H9 (cell line): ENCODE measurements around the gene STX16. TPM values are rescaled to one million over a fixed set of nuclear protein-coding genes. Genes with fewer than 3 reads are reported as not detected.

Experiments used
- DNase-seq: peaks from one replicate; pipeline ENCODE4 v3.0.0-alpha.2; 2017
- H2AFZ ChIP-seq: one replicate; pipeline ENCODE4 v1.6.1; 2013; ENCODE audit warnings: mild to moderate bottlenecking, low read length, control low read depth, moderate library complexity
- H2AK5ac ChIP-seq: 2 replicates; pipeline ENCODE4 v1.6.1; 2013; ENCODE audit warnings: low read length, control low read depth, mixed read lengths; ENCODE audit not compliant: insufficient read length
- H2BK120ac ChIP-seq: one replicate; pipeline ENCODE4 v1.6.1; 2013; ENCODE audit warnings: low read depth, mild to moderate bottlenecking, low read length, control low read depth, inconsistent platforms; ENCODE audit not compliant: poor library complexity, severe bottlenecking
- H2BK12ac ChIP-seq: 2 replicates; pipeline ENCODE4 v1.6.1; 2013; ENCODE audit warnings: low read length, control low read depth, mixed read lengths, low read depth; ENCODE audit not compliant: insufficient read length
- H2BK15ac ChIP-seq: 2 replicates; pipeline ENCODE4 v1.6.1; 2013; ENCODE audit warnings: low read depth, low read length, control low read depth
- H2BK20ac ChIP-seq: one replicate; pipeline ENCODE4 v1.6.1; 2013; ENCODE audit warnings: low read depth, mild to moderate bottlenecking, low read length, control low read depth, inconsistent platforms; ENCODE audit not compliant: poor library complexity, severe bottlenecking
- H2BK5ac ChIP-seq: 2 replicates; pipeline ENCODE4 v1.6.1; 2013; ENCODE audit warnings: low read length, control low read depth, mixed read lengths; ENCODE audit not compliant: insufficient read length
- H3K14ac ChIP-seq: 2 replicates; pipeline ENCODE4 v1.6.1; 2013; ENCODE audit warnings: low read length, control low read depth; ENCODE audit not compliant: insufficient read depth
- H3K18ac ChIP-seq: 2 replicates; pipeline ENCODE4 v1.6.1; 2013; ENCODE audit warnings: low read depth, mild to moderate bottlenecking, mixed read lengths, low read length, control low read depth; ENCODE audit not compliant: insufficient read length
- H3K23ac ChIP-seq: 2 replicates; pipeline ENCODE4 v1.6.1; 2013; ENCODE audit warnings: low read length, control low read depth, mixed read lengths, low read depth; ENCODE audit not compliant: insufficient read length
- H3K23me2 ChIP-seq: 2 replicates; pipeline ENCODE4 v1.6.1; 2013; ENCODE audit warnings: low read depth, mild to moderate bottlenecking, mixed read lengths, low read length, control low read depth; ENCODE audit not compliant: insufficient read length, poor library complexity, severe bottlenecking
- H3K27ac ChIP-seq: 2 replicates; pipeline ENCODE4 v1.5.1; 2013; ENCODE audit warnings: low read length, control low read depth, mixed read lengths, low read depth; ENCODE audit not compliant: insufficient read length
- H3K27me3 ChIP-seq: 2 replicates; pipeline ENCODE4 v1.6.1; 2013; ENCODE audit warnings: low read length, control low read depth, inconsistent platforms; ENCODE audit not compliant: insufficient read depth
- H3K4ac ChIP-seq: 2 replicates; pipeline ENCODE4 v1.6.1; 2013; ENCODE audit warnings: low read depth, mild to moderate bottlenecking, control low read depth, inconsistent platforms, low read length, moderate library complexity
- H3K4me1 ChIP-seq: 2 replicates; pipeline ENCODE4 v1.6.1; 2013; ENCODE audit warnings: low read length, control low read depth, inconsistent platforms; ENCODE audit not compliant: insufficient read depth
- H3K4me2 ChIP-seq: 2 replicates; pipeline ENCODE4 v1.6.1; 2013; ENCODE audit warnings: low read length, control low read depth, mixed read lengths; ENCODE audit not compliant: insufficient read length, insufficient read depth
- H3K56ac ChIP-seq: 2 replicates; pipeline ENCODE4 v1.6.1; 2013; ENCODE audit warnings: low read depth, mild to moderate bottlenecking, mixed read lengths, low read length, control low read depth; ENCODE audit not compliant: insufficient read length
- H3K79me1 ChIP-seq: 2 replicates; pipeline ENCODE4 v1.6.1; 2013; ENCODE audit warnings: low read depth, mild to moderate bottlenecking, moderate library complexity, low read length, control low read depth, inconsistent platforms; ENCODE audit not compliant: insufficient read depth, poor library complexity, severe bottlenecking
- H3K79me2 ChIP-seq: 2 replicates; pipeline ENCODE4 v1.6.1; 2013; ENCODE audit warnings: low read length, control low read depth, inconsistent platforms; ENCODE audit not compliant: insufficient read depth
- H3K9ac ChIP-seq: 2 replicates; pipeline ENCODE4 v1.6.1; 2013; ENCODE audit warnings: low read length, control low read depth, mixed read lengths; ENCODE audit not compliant: insufficient read length; ENCODE audit errors: extremely low read depth
- H3K9me3 ChIP-seq: one replicate; pipeline ENCODE4 v1.6.1; 2013; ENCODE audit warnings: low read depth, low read length, inconsistent platforms; ENCODE audit not compliant: control insufficient read depth
- H3T11ph ChIP-seq: one replicate; pipeline ENCODE4 v1.6.1; 2013; ENCODE audit warnings: mild to moderate bottlenecking, low read length, control low read depth, inconsistent platforms
- H4K20me1 ChIP-seq: one replicate; pipeline ENCODE4 v1.6.1; 2013; ENCODE audit not compliant: control insufficient read depth, insufficient read length, insufficient read depth
- H4K5ac ChIP-seq: 2 replicates; pipeline ENCODE4 v1.6.1; 2013; ENCODE audit warnings: low read depth, mild to moderate bottlenecking, mixed read lengths, low read length, control low read depth; ENCODE audit not compliant: insufficient read length
- H4K8ac ChIP-seq: replicated peaks from 2 replicates; pipeline ENCODE4 v1.6.1; 2013; ENCODE audit warnings: low read length, control low read depth, mixed read lengths, low read depth; ENCODE audit not compliant: insufficient read length
- H4K91ac ChIP-seq: 2 replicates; pipeline ENCODE4 v1.6.1; 2013; ENCODE audit warnings: low read depth, mild to moderate bottlenecking, moderate library complexity, mixed read lengths, low read length, control low read depth; ENCODE audit not compliant: insufficient read length
- H3K27ac Mint-ChIP-seq, 3 experiments: 2 replicates in 2 of 3; 3 replicates in 1 of 3; pipeline ENCODE4 v1.8.0; 2020 to 2021; ENCODE audit warnings: mixed read lengths in 3 of 3, mild to moderate bottlenecking in 1 of 3, moderate library complexity in 1 of 3
- H3K27me3 Mint-ChIP-seq: 2 replicates; pipeline ENCODE4 v1.8.0; 2021; ENCODE audit warnings: low read depth, mild to moderate bottlenecking, moderate library complexity, mixed read lengths
- H3K36me3 Mint-ChIP-seq, 3 experiments: 2 replicates in 2 of 3; 3 replicates in 1 of 3; pipeline ENCODE4 v1.8.0; 2020 to 2021; ENCODE audit warnings: low read depth in 3 of 3, mixed read lengths in 3 of 3; ENCODE audit not compliant: insufficient read depth in 1 of 3
- H3K4me1 Mint-ChIP-seq, 2 experiments: 2 replicates each; pipeline ENCODE4 v1.8.0; 2020; ENCODE audit warnings: mixed read lengths in 2 of 2
- H3K4me3 Mint-ChIP-seq, 2 experiments: 2 replicates in 1 of 2; 3 replicates in 1 of 2; pipeline ENCODE4 v1.8.0; 2020 to 2021; ENCODE audit warnings: mild to moderate bottlenecking in 2 of 2, mixed read lengths in 2 of 2, moderate library complexity in 1 of 2
- H3K9me3 Mint-ChIP-seq, 2 experiments: 2 replicates in 1 of 2; 3 replicates in 1 of 2; pipeline ENCODE4 v1.8.0; 2020; ENCODE audit warnings: mild to moderate bottlenecking in 2 of 2, mixed read lengths in 2 of 2, moderate library complexity in 1 of 2
- WGBS: extraction: QIAGEN DNeasy Blood & Tissue Kit; methylation state at CpG from one replicate; pipeline ENCODE4 v1.1.7; 2013; ENCODE audit warnings: missing lambda C conversion rate, low lambda C conversion rate, mixed read lengths; ENCODE audit not compliant: insufficient read length; ENCODE audit errors: extremely low coverage; 5-methylcytosine and 5-hydroxymethylcytosine counted together
- long read RNA-seq: library from polyadenylated mRNA; unstranded; transcript quantifications from one replicate; pipeline ENCODE4 v2.0.0, GENCODE V29; 2020
- total RNA-seq: library from RNA; stranded (reverse); gene quantifications from 2 replicates; pipeline ENCODE4 v1.2.1, GENCODE V29; 2021
- TF ChIP-seq, protein P1 (sequence below): fragments of 200-600 bp; sonication (generic); conservative IDR thresholded peaks from 3 replicates; pipeline ENCODE4 v1.8.0; 2021; ENCODE audit warnings: antibody characterized with exemption, mild to moderate bottlenecking

Gene STX16, protein sequence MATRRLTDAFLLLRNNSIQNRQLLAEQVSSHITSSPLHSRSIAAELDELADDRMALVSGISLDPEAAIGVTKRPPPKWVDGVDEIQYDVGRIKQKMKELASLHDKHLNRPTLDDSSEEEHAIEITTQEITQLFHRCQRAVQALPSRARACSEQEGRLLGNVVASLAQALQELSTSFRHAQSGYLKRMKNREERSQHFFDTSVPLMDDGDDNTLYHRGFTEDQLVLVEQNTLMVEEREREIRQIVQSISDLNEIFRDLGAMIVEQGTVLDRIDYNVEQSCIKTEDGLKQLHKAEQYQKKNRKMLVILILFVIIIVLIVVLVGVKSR
- 81.4 and 87.8 TPM in 2 replicates for total RNA-seq
- long read RNA-seq, full-length matches to known transcripts: 13 of 50 reads
- long read RNA-seq, partial matches to known transcripts: 7 of 50 reads
- long read RNA-seq, other reads (novel, unspliced or antisense): 30 of 50 reads

DNA sequence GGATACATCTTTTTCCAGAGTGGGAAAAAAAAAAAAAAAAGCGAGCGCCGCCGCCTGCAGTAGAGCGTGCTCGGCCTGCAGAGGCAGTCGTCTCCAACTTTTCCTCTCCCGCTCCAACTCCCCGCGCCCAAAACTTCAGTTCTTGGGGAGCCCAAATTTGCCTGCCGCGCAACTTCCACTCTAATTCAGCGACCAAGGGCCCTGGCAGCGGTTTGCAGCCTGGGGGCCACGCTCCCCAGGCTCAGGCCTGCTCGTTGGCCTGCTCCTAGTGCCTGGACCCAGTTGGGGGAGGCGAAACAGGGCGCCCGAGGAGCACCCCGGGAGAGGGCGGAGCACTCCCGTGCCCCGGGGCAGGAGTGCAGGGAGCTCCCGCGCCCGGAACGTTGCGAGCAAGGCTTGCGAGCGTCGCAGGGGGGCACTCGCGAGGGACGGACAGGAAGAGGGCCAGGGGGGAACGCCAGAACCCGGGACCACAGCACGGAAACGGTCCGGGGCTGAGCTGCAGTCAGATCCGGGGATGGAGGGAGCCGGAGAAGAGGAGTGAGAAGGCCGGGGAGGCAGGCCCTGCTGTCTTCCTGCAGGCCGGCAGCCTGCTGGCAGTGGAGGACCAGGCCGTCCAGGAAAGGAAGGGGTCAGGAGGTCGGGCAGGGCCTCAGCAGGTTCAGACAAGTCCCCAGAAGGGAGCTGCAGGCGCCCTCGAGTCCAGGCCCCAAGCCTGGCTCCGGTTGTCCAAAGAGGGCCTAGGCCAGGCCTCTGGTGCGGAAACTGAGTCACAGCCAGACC, at the start of gene STX16:
STX16 (plus strand) TSS at position 508 of the 783 bp plus-strand sequence. CDS start 724 bp downstream, outside the sequence.
- peak within 1 kb of the TSS; percentile 95 to 98 for H3K4me3 Mint-ChIP-seq
- Histone ChIP-seq H3K4me2 (peak within 1 kb of the TSS; percentile 98), H3K4ac (peak within 1 kb of the TSS; percentile 11), H3T11ph (no peak within 1 kb of the TSS), H3K4me1 (peaks cover 2% of the 10 kb centered on the region; the same call in 1 of the 2 replicates), H2BK15ac (no peak within 1 kb of the TSS; the same call in 1 of the 2 replicates), H3K23ac (no peak within 1 kb of the TSS), H2AK5ac (no peak within 1 kb of the TSS), H4K8ac (no peak within 1 kb of the TSS), H3K18ac (peak within 1 kb of the TSS; percentile 84), H2BK120ac (no peak within 1 kb of the TSS), H4K20me1 (no peaks in the 10 kb centered on the region), H2BK5ac (peak within 1 kb of the TSS; percentile 88), H3K27ac (peak within 1 kb of the TSS; percentile 95), H2BK20ac (no peak within 1 kb of the TSS), H4K5ac (no peak within 1 kb of the TSS), H3K23me2 (peaks cover 21% of the 10 kb centered on the region), H4K91ac (peak within 1 kb of the TSS; percentile 11), H3K79me2 (peaks cover 14% of the 10 kb centered on the region; the same call in 1 of the 2 replicates), H2AFZ (no peak within 1 kb of the TSS), H3K27me3 (no peaks in the 10 kb centered on the region), H3K14ac (peak within 1 kb of the TSS; percentile 85), H3K56ac (peak within 1 kb of the TSS; percentile 70), H3K9me3 (no peaks in the 10 kb centered on the region), H3K79me1 (no peaks in the 10 kb centered on the region), H2BK12ac (no peak within 1 kb of the TSS), H3K9ac (peak within 1 kb of the TSS; percentile 71)
- peak; percentile 90 for DNase-seq
- WGBS: no CpG with 5 or more reads among the region's 49 CpGs
- H3K9me3 Mint-ChIP-seq: no peaks in the 10 kb centered on the region; a peak in 1 of 5 replicates
- peak within 1 kb of the TSS; percentile 98 to 100 (median 99) for H3K27ac Mint-ChIP-seq
- peaks cover 31% of the 10 kb centered on the region in 2 experiments for H3K4me1 Mint-ChIP-seq
- TF ChIP-seq, protein P1, sequence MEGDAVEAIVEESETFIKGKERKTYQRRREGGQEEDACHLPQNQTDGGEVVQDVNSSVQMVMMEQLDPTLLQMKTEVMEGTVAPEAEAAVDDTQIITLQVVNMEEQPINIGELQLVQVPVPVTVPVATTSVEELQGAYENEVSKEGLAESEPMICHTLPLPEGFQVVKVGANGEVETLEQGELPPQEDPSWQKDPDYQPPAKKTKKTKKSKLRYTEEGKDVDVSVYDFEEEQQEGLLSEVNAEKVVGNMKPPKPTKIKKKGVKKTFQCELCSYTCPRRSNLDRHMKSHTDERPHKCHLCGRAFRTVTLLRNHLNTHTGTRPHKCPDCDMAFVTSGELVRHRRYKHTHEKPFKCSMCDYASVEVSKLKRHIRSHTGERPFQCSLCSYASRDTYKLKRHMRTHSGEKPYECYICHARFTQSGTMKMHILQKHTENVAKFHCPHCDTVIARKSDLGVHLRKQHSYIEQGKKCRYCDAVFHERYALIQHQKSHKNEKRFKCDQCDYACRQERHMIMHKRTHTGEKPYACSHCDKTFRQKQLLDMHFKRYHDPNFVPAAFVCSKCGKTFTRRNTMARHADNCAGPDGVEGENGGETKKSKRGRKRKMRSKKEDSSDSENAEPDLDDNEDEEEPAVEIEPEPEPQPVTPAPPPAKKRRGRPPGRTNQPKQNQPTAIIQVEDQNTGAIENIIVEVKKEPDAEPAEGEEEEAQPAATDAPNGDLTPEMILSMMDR: peak; percentile 82
- H3K27me3 Mint-ChIP-seq: peaks cover 2% of the 10 kb centered on the region; the same call in 1 of the 2 replicates
- H3K36me3 Mint-ChIP-seq: peaks cover 0 to 5% (median 2%) of the 10 kb centered on the region in 3 experiments; a peak in 4 of 7 replicates
